ENCODE results near the gene TMEM252. TPM values are rescaled to one million over a fixed set of nuclear protein-coding genes. Genes with fewer than 3 reads are reported as not detected.

Gene TMEM252
- polyA plus RNA-seq, 1 experiment: not detected

DNA sequence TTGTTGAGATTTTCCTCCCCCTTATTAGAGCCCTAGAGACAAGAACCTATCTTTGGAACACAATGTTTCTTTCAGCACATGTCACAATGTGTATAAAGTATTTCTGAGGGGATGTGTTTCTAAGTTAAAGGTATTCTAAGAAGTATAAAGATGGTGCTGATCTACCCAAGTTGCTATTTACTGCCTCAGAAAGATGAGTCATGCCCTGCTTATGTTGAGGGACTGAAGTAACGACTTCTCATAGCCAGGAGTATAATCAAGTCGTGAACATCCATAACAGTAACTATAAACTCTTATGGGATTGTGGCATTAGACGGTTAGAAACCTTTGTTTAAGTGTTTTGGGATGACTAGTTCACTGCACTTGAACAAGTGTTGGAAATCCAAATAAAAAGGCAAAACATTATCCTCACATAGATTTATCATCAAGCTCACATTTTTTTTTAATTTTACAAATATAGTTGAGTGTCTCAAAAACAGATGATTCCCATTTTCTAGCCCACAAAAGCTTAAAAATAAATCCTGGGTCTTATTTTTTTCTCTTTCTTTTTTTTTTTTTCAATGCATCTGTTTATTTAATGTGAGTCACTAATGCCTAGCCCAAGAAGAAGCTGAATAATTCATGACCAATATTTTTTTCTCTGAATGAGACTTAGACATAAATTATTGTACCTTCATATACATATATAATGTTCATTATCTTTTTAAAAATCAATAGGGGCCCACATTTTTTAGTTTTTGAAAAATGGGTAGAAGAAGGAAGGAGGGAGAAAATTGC, 12.2 kb upstream of the TMEM252 start:
- Histone ChIP-seq H3K27ac (ENCODE audit: low read depth, low read length) (no peak overlapping the region), H3K27me3 (ENCODE audit: control insufficient read depth, insufficient read depth, low read length) (no peaks in the 10 kb centered on the region), H3K4me3 (ENCODE audit: low read depth, low read length) (no peak overlapping the region), H3K9me3 (ENCODE audit: control insufficient read depth, insufficient read depth, low read length) (no peaks in the 10 kb centered on the region)
- ChIA-PET CTCF (interaction anchor here (0.6 to 1.1 kb wide), 3 partner anchors 19 to 46 kb away, joined by 3 read pairs; no protein-coding TSS in a partner anchor), POLR2A (no interaction called here)
- DNase-seq (ENCODE audit: low read depth, low spot score): peak; percentile 68
- TF ChIP-seq, protein P1, sequence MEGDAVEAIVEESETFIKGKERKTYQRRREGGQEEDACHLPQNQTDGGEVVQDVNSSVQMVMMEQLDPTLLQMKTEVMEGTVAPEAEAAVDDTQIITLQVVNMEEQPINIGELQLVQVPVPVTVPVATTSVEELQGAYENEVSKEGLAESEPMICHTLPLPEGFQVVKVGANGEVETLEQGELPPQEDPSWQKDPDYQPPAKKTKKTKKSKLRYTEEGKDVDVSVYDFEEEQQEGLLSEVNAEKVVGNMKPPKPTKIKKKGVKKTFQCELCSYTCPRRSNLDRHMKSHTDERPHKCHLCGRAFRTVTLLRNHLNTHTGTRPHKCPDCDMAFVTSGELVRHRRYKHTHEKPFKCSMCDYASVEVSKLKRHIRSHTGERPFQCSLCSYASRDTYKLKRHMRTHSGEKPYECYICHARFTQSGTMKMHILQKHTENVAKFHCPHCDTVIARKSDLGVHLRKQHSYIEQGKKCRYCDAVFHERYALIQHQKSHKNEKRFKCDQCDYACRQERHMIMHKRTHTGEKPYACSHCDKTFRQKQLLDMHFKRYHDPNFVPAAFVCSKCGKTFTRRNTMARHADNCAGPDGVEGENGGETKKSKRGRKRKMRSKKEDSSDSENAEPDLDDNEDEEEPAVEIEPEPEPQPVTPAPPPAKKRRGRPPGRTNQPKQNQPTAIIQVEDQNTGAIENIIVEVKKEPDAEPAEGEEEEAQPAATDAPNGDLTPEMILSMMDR (IDR thresholded peaks at IDR 0.05; ENCODE audit: low read depth, low read length): no peak

- ChIA-PET CTCF (interaction anchor here (0.9 to 1.5 kb wide), 2 partner anchors 9 to 33 kb away, joined by 3 to 8 read pairs; no protein-coding TSS in a partner anchor), POLR2A (no interaction called here)
- TF ChIP-seq, protein P1 (IDR thresholded peaks at IDR 0.05; ENCODE audit: low read depth, low read length): no peak
- H3K4me3 ChIP-seq (ENCODE audit: low read depth, low read length): no peak overlapping the region
- no peaks in the 10 kb centered on the region for H3K9me3 ChIP-seq (ENCODE audit: control insufficient read depth, insufficient read depth, low read length)
- H3K27me3 ChIP-seq (ENCODE audit: control insufficient read depth, insufficient read depth, low read length): no peaks in the 10 kb centered on the region
- H3K27ac ChIP-seq (ENCODE audit: low read depth, low read length): no peak overlapping the region
- DNase-seq (ENCODE audit: low read depth, low spot score): no peak
Observed at GRCh38 chr9:68551191-68551590, 10.5 kb upstream of the TMEM252 start.

DNA sequence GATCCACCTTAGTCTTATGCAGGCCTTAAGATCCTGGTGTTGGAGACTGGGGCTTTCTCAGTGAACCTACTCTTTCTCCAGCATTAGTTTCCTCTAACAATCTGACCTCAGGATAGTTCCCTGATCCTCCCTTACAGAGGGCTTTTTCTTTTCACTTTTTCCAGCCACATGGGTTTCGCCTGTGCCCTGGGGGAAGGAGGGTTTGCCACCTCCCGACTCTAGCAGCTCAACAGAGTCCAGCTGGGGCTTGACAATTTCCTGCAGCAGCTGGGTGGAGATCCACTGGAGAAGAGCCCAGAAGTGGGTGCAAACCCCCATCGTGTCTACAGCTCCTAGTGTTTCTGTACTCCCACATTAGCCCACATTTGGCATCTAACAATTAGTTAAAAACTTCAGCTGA, 7.6 kb upstream of the TMEM252 start:
- DNase-seq (ENCODE audit: low read depth, low spot score): no peak
- TF ChIP-seq, protein P1 (IDR thresholded peaks at IDR 0.05; ENCODE audit: low read depth, low read length): no peak
- H3K4me3 ChIP-seq (ENCODE audit: low read depth, low read length): no peak overlapping the region
- H3K27ac ChIP-seq (ENCODE audit: low read depth, low read length): no peak overlapping the region
- CTCF ChIA-PET: no interaction called here
- H3K9me3 ChIP-seq (ENCODE audit: control insufficient read depth, insufficient read depth, low read length): no peaks in the 10 kb centered on the region
- POLR2A ChIA-PET: no interaction called here
- H3K27me3 ChIP-seq (ENCODE audit: control insufficient read depth, insufficient read depth, low read length): no peaks in the 10 kb centered on the region

DNA sequence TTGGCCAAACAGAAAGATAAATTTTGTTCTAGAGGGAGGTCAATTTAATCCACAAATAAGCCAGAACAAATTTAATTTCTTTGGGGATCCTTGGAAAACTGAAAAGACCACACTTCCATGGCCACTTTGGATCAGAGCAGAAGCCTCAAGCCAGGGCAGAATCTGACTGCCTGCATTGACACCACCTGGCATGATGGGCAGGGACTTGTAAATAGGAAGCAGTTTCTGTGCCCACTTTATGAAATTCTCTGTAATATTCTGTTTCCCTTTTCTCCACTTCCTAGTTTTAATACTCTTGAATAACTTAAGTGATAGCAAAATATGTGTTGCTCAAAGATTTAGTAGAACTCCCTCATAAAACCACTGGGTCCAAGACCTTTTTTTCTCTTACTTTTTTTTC, 6.7 kb upstream of the TMEM252 start:
- TF ChIP-seq, protein P1 (IDR thresholded peaks at IDR 0.05; ENCODE audit: low read depth, low read length): no peak
- Histone ChIP-seq H3K9me3 (ENCODE audit: control insufficient read depth, insufficient read depth, low read length) (no peaks in the 10 kb centered on the region), H3K4me3 (ENCODE audit: low read depth, low read length) (no peak overlapping the region), H3K27ac (ENCODE audit: low read depth, low read length) (no peak overlapping the region), H3K27me3 (ENCODE audit: control insufficient read depth, insufficient read depth, low read length) (no peaks in the 10 kb centered on the region)
- ChIA-PET CTCF (no interaction called here), POLR2A (no interaction called here)
- DNase-seq (ENCODE audit: low read depth, low spot score): no peak

GRCh38 chr9:68546596-68547390, 6.1 kb upstream of the TMEM252 start:
- CTCF ChIA-PET: no interaction called here

More at GRCh38 chr9:68546596-68547390, 6.1 kb upstream of the TMEM252 start:
- Histone ChIP-seq H3K4me3 (ENCODE audit: low read depth, low read length) (no peak overlapping the region), H3K27me3 (ENCODE audit: control insufficient read depth, insufficient read depth, low read length) (no peaks in the 10 kb centered on the region), H3K9me3 (ENCODE audit: control insufficient read depth, insufficient read depth, low read length) (no peaks in the 10 kb centered on the region), H3K27ac (ENCODE audit: low read depth, low read length) (no peak overlapping the region)
- POLR2A ChIA-PET: no interaction called here
- TF ChIP-seq, protein P1 (IDR thresholded peaks at IDR 0.05; ENCODE audit: low read depth, low read length): no peak
- no peak for DNase-seq (ENCODE audit: low read depth, low spot score)
